Dermis microvascular lymphatic vessel endothelial cell (primary cell): Measurements from ENCODE around the gene ABCA4. TPM values are rescaled to one million over a fixed set of nuclear protein-coding genes. Genes with fewer than 3 reads are reported as not detected.

Experiments
- DNase-seq, 2 donors: peaks; one replicate each; pipeline versions ENCODE4 v3.0.0 to v3.0.0-alpha.2; 2010; ENCODE audit warnings: low read depth in 2 of 2
- total RNA-seq: library from RNA; depleted of rRNA; stranded (reverse); fragments of >200 nt; gene quantifications from 2 replicates; pipeline ENCODE4 v1.2.1, GENCODE V29; 2014

ABCA4 gene
- total RNA-seq, 1 donor from 2014 or later, result 27.9 TPM

DNA sequence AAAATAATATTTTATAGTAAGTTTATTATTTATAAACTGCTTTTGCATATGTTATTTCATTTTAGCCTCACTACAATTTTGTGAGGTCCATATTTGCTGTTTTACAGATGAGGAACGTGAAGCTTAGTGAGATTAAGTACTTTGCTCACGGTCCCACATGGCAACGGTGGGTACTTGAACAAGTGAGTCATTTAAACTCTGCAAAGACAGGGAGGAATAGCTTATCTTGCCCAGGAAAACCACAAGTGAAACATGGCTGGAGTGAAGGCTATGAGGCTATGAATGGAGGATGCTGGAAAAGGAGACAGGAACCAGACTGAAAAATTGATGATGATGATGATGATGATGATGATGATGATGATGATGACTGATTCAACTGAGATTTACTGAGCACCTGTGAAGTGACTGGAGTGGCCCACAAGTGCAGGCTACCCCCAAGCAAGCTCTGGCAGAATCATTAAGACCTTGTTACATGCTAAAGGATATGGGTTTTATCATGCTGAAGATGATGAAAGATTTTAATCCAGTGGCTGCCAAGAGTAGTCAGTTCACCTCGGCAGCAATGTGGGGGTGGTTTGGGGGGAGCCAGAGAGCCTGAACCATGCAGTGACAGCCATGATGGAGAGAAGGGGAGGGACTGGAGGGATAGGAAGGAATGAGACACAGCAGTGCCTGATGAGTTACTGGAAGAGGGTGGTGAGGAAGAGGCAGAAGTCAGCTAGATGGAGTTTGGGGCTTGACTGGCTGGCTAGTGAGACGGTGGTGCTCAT is 1.4 kb upstream of the ABCA4 start:
- DNase-seq, result no peak

DNA sequence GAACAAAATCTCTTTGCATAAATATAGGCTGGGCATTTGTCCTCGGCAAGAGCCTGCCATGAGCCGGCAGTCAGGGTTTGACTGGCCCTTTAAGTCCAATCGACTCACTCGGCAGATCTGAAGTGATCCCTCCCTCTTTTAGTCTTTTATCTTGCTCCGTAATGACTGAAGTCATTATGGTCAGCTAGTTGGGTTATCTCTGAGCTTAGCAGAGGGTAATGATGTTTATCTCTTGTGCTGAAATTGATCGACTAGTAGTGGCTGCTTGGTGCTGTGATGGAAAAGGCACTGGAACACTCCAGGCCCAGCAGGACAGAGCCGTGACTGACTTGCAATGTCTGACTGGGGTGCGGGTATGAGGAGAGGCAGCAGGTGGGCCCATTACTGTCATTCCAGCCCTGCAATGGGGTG is 468 bp upstream of the ABCA4 start:
- DNase-seq, result no peak

DNA sequence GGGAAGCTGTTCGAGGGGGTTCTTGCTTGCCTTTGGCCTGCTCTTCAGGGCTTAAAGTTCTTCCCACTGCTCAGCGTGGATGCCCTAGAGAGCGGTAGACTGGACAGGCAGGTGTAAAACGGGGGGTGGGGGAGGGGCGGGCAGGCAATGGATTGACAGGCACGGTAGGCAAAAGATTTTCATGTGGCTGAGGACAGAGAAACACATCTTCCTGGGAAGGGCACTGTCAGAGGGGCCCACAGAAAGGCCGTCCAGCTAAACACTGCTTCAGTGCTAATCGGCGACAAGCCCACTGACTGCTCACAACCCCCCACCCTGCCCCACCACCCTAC is 412 bp downstream of the ABCA4 start:
- DNase-seq, result no peak

DNA sequence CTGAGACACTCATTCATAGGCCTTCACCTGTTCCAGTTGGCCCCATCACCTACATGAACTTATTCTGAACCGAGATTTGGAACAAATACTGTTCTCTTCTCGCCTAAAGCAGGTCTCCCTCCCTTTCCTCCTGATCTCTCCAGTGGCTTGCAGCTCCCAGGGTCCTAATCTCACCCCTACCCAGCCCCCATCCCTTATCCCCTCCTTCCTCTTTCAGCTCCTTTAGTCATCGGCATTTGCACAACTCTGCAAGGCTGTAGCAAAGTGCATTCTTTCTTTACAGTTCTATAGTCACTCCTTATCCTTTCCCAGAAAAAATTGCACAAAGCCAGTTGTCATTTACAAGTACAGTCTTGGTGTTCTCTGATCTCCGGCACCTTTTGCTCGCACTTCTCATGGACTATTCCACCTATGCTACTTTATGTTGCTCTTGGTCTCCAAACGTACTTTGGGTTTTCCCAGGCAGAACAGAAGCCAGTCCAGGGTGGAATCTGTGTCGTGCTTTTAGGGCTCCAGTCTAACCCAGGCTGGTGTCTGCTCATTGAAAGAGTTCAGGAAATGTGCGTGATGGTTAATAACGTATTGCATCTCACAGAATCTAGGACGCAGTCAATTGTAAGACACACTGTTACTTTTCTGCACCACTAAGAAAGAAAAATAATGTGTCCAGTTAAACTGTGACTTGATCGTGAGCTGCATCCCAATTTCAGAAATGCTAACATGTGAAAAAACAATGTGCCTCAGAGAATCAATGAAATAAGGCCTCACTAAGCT is 965 bp downstream of the ABCA4 start:
- no peak for DNase-seq

DNA sequence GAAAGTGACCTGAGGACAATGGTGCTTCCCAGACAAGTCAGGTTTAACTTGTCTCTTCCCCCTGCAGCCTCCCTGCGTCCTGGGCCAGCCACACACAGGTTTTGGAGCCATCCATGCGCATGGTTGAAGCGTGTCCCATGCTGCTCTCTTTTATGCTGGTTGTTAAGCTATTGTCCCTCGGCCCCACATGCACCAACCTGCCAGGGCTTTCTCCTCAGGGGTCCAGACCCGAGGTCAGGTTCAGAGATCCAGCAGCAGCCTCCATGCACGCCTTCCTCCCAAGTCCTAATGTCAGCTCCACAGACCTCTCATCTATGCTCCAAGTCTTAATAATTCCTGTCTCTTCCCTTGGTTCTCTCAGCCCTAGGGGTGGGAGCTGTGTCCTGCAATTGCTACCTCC is 1.6 kb downstream of the ABCA4 start:
- no peak for DNase-seq

DNA sequence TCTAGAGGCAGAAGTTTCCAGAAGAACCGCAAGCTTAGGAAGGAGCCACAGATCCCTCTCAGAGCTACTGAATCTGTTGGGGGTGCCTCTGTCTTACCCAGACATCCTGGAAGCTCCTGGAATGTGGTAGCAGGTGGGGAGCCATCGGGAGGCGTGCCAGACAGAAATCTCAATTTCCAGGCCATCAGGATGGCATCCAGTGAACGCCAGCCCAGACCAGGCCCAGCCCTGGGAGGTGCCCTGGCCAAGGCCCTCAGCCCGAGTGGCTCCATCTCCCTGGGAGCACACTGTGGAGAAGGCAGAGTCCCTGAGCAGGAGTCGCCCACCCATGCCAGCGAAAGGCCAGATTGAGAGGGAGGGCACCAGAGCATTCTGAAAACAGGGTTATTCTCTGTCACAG is 2.5 kb downstream of the ABCA4 start:
- no peak for DNase-seq

DNA sequence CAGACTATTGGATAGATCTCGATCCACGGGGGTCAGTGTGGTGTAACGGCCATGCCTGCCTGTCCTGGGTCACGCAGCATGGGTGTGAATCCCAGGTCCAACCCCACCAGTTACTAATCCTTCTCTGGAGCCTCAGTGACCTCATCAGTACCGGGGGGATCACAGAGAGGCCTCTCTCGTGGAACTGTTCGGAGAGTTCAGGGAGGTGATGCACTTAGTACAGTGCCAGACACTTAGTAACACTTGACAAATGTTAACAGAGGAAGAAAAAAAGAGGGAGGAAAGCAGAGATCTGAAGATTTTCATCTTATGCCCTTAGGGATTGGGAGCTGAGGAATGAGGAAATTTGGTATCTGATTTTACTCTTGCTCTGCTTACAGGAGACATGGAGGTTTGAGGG is 2.9 kb downstream of the ABCA4 start:
- DNase-seq, result no peak

DNA sequence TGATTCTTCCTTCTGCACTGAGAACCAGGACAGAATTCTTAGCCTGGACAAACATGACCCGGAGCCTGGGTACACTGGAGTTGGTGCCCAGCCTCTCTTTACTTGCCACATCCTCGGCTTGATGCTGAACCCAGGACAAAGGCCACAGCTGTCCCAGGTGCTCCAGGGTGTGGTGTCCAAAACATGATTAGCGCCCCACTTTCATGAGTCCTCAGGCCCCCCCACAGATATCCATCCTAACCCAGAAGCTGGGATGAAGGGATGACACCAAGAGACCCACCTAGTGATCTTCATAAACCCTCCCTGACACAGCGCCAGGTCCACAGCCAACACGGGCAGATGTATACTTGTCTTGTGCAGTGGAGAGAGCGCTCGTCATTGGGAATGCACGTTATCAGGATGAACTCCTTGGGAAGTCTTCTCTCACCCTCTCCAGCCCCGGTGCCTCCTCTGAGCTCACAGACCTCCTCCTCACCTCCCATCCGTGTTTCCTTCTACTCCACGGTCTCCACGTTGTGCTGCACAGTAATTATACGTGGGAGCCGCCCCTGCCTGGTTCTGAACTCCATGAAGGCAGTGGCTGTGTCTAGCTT is 3.6 kb downstream of the ABCA4 start:
- DNase-seq, result no peak

DNA sequence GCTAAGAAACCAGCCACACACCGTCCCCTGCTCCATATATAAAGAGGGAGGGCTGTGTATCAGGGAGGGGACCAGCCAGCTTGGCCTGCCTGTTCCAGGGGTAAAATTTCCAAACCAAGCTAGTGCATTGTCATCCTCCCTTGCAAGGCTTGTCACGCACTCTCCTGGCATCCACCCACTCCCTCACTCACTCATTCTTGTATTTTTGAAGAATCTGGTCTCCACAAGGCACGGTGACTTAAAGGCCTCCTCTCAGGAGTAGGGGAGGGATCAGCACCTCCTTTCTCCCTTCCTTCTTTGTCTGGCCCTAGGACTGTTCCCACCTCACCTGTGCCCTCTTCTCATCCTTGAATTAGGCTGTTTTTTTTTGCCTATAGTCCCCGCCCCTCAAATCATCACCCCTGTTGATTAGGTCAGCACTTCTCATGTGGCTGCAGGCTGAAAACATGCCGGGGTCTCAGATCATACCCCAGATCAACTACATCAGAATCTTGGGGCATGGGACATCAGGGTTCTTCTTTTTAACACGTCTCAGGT is 5.0 kb downstream of the ABCA4 start:
- no peak for DNase-seq

DNA sequence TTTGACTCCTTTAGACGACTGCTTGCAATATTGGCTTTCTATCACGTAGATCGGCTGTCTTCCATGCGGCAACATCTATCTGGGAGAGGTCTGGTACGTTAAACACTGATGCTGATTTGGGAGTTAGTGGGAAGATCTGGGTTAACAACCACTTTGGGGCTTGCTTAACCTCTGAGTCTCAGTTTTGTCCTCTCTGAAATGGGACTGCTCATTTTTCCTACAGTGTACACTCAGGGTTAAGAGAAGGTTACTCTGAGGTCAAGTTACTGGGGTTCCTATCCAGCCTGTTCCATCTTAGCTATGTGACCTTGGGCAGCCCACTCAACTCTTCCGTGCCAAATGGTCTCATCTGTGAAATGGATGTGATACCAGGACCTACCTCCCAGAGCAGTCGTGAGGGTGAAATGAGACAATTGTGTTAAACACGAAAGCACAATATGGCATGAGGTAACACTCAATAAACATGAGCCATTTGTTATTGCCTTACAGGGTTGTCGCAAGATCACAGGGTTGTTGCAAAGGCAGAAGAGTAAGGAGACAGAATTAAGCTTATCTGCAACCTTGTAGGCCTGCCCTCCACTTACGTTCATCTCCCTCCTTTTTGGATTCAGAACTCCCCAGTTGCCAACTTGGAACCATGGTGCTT is 5.6 kb downstream of the ABCA4 start:
- DNase-seq, result no peak

DNA sequence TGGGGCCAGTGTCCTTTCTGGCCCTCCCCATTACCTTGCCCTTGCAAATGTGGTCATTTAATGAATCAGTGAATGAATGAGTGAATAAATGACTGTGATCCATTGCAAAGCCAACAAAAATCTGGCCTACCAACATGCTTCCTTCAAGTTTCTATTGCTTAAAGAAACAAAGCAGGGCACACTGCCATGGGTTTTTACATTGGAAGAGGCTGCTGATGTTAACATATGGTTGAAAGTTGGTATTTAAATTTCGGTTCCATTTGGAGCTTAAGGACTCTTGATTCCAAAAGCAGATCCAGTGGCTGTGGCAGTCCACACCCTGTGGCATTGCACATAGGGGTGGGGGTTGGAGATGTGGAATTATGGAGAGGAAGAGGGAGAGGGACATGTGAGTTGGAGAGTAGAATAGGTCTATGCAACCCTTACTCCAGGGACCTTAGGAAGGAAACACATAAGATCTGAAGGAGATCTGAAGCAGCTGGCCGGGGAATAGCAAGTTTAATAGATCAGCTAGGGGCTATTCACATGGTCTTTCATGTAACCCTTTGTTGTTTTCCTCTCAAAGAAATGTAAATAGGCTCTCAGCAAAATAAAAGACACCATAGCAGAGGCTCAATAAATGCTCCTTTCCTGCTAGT is 7.2 kb downstream of the ABCA4 start:
- no peak for DNase-seq

DNA sequence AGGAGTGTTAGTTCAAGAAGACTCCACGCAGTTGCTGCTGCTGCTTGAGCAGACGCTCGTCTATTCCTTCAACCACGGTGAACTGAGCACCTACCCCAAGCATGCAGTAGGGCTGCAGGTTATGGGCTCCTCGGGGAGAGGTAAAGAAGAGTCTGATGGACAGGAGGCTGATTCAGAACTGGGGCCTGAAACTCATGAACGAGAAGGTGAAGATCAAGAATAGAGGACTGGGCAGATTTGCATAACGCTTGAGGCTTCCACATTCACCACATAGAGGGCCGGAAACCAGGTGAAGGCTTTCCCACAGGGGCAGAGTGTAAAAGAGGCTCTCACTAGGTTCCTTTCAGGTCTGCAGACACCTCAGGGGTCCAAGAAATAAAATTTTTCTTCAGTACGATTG is 9.1 kb downstream of the ABCA4 start:
- no peak for DNase-seq

DNA sequence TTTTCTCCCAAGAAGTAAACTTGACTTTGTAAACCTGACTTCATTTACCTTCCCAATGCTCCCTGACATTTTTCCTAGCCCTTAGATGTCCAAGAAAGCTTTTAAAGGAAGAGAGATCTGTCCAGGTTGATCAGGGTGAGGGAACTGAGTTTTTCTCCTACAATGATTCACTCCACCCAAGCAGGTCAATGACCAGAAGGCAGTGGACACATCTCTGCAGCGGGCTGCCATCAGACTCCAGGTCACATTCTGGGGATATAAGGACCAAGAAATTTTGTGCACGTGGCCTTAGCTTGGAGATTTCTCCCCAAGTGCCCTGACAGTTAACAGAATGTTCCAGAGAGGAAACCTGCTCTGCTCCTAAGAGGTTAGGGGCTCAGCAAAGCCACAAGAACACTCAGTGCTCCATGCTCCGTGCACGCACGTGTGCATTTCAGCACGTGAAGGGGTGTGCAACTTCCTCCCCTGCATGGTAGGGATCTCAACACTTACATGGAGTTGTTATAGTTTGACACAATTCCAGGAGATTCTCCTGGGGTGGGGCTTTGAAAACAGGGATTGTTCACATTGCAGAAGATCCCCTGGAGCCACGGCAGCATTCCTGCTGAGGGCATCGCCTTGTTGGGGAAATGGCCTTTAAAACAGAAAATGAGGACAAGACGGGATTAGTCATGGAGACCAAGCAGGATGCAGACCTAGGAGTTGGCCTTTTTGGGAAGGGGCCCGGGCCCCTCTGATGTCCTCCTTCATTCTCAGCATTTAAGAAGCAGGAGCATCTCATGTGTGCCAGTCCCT is 9.8 kb downstream of the ABCA4 start:
- DNase-seq, result no peak

DNA sequence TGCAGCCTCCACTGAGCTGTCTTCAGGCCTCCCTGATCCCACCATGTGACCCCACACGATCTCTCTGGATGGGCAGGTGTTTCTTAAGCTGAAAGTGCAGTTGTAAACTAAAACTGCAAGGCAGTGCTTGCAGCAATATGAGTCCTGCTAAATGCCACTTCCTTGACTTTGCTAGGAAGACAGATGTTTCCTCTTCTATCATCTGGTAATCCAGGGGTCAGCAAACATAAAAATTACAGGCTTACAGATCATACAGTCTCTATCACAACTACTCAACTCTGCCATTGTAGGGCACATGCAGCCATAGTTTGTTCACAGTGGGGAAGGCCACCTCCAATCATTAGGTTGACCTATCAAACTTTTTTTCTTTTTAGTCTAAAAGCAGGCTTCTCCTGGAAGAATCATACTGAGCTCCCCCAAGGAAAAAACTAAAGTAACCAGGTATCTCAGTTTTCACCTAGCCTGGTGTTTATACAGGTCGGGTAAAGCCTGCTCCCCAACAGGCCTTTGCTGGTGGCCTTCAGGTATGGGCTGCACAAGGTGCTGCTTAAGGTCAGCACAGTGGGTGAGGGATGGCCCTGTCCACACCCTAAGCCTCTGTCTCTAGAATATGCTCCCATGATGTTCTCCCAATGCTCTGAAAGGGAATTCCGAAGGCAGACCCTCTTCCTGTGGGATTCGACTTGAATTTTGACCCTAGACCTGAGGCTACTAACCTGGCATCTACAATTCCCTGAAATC is 10.8 kb downstream of the ABCA4 start:
- peak; percentile 83 to 90 for DNase-seq

DNA sequence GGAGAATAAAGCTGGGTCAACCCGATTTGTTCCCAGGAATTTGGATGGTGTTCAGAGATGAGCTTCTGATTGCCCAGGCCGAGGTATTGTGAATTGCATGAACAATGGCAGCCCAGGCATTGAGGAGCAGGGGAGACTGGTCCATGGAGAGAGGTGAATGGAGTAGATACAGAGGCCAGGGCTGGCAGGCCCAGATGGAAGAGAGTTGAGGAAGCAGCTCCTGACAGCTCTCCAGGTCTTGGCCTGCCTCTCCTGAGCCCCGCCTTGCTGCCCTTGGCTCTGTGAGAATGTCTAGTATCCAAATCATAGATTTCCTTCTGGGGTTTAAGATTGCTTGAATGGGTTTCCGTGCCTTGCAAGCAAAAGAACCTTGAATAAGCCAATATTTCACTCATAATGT is 11.5 kb downstream of the ABCA4 start:
- DNase-seq, result no peak

DNA sequence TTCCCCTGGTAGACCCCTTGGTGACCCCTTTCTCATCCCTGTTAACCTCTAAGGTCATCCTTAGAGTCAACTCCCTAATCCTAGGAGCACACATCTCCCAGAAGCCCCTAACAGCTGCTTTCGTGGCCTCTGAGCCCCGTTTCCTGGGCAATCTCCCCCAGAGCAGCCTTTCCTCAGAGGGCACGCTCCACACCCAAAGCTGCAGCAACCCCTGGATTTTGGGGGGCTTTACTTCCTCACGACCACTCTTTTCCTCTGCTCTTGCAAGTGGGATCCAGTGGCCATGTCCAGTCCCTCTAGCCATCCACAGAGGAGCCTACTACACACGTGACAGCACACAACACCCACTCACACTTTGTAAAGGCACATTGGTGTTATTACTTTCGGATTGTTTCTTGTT is 13.8 kb downstream of the ABCA4 start:
- DNase-seq, result no peak

DNA sequence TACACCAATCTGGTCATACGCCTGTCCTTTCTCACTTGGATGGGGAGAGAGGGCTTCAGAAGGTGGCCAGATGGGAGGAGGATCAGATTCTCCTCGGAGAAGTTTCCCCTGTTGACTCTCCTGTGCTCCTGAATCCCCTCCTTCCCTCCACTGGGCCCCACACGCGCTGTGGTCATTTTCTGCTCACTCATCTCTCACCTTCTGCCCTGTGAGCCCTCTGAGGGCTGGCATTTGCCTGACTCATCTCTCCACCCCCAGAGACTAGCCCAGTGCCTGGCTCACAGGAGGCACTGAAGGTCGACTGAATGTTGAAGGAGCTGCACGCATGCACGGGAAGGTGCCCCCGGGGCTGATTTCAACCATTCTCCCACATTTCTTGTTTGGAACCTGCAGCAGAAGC is 14.2 kb downstream of the ABCA4 start:
- no peak for DNase-seq

DNA sequence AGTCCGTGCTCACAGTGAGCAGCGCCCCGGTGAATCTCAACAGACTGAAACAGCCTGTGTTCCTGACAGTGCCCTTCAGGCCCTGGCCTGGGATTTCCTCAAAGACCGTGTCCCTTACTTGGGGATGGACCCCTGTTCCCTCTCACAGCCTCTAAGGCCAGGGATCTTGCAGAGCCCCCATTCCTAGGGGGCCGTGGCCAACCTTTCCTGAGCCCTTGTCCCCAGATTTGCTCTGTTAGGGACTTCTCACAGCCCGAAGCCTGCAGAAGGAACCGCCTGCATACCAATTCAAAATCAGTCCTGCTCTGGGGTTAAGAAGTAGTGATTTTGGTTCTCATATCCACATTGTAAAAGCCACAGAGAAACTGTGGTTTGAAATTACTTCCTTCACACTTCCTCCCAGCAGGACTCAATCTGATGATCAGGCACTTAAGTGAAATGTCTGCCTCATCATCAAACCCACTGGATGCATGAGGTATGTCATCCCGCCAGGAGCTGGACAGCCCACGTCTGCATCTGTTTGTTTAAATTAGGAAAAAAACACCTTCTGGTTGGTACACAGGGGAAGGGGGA is 14.9 kb downstream of the ABCA4 start:
- DNase-seq, result peak in 1 of 2 donors; percentile 45

DNA sequence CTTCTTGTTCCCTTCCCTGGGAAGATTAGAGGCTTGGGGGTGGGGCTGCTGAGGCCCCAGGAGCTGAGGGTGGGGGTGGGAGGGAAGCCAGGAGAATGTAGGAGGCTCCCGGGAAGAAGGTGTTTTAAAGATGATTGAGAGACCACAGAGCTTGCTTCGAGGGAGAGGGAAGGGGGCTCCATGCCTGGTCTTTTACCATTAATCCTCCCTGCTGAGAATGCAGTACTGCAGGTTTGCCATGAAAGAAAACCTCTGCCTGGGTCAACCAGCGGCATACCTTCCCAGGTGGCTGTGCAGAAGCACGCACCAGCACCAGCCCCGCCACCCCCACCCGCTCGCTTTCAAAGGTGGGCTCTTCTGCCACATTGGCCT is 15.4 kb downstream of the ABCA4 start:
- DNase-seq, result no peak
